PC-9 (cell line): ENCODE results near the gene C10orf67.
"Not testable (repeated sequence)": the region's sequence is repeated elsewhere in the genome, so short reads cannot be mapped to it uniquely, and the experiment has no call there.

ENCODE experiments used
- EZH2 ChIP-seq: fragments of 200-600 bp; sonication (generic); IDR thresholded peaks from 2 replicates; pipeline ENCODE4 v1.8.0; 2017; ENCODE audit warnings: antibody characterized with exemption, low read depth
- TF ChIP-seq, protein P1 (sequence below): fragments of 200-600 bp; sonication (generic); conservative IDR thresholded peaks from 2 replicates; pipeline ENCODE4 v1.6.1; 2017; ENCODE audit warnings: mixed run types, antibody characterized with exemption, mild to moderate bottlenecking, moderate library complexity

DNA sequence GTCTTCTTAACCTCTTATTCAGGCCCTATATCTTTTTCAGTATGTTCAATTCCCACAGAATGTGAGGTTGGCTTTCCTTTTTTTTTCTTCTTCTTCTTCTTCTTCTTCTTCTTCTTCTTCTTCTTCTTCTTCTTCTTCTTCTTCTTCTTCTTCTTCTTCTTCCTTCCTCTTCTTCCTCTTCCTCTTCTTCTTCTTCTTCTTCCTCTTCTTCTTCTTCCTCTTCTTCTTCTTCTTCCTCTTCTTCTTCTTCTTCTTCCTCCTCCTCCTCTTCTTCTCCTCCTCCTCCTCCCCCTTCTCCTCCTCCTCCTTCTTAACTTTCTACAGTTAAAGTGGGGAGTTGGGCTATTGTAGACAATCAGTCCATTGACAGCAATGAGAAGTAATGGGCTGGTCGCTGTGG, 6.1 kb upstream of the C10orf67 start:
- TF ChIP-seq EZH2 = not testable (repeated sequence)
- TF ChIP-seq, protein P1, sequence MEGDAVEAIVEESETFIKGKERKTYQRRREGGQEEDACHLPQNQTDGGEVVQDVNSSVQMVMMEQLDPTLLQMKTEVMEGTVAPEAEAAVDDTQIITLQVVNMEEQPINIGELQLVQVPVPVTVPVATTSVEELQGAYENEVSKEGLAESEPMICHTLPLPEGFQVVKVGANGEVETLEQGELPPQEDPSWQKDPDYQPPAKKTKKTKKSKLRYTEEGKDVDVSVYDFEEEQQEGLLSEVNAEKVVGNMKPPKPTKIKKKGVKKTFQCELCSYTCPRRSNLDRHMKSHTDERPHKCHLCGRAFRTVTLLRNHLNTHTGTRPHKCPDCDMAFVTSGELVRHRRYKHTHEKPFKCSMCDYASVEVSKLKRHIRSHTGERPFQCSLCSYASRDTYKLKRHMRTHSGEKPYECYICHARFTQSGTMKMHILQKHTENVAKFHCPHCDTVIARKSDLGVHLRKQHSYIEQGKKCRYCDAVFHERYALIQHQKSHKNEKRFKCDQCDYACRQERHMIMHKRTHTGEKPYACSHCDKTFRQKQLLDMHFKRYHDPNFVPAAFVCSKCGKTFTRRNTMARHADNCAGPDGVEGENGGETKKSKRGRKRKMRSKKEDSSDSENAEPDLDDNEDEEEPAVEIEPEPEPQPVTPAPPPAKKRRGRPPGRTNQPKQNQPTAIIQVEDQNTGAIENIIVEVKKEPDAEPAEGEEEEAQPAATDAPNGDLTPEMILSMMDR = not testable (repeated sequence)
